Peyer's patch (tissue), 4 donors: ENCODE results near the gene SCP2. TPM values are rescaled to one million over a fixed set of nuclear protein-coding genes. Genes with fewer than 3 reads are reported as not detected.

ENCODE experiments used
- DNase-seq, 3 donors: peaks; one replicate each; pipeline ENCODE4 v3.0.0-alpha.2; 2017 to 2019
- H3K27ac ChIP-seq, 4 donors: fragments of 200-600 bp; sonication (generic); one replicate each; pipeline ENCODE4 v1.5.1; 2016 to 2019
- H3K27me3 ChIP-seq, 2 donors: fragments of 200-600 bp; sonication (generic); one replicate each; pipeline ENCODE4 v1.5.1; 2019
- H3K36me3 ChIP-seq, 3 donors: fragments of 200-600 bp; sonication (generic); one replicate each; pipeline ENCODE4 v1.5.1; 2016 to 2019
- H3K4me1 ChIP-seq, 4 donors: fragments of 200-600 bp; sonication (generic); one replicate each; pipeline ENCODE4 v1.5.1; 2016 to 2019
- H3K4me3 ChIP-seq, 4 donors: fragments of 200-600 bp; sonication (generic); 1 replicate in 3 of 4; 2 replicates in 1 of 4; pipeline ENCODE4 v1.5.1; 2016 to 2019; ENCODE audit warnings: mild to moderate bottlenecking in 1 of 4
- H3K9me3 ChIP-seq, 4 donors: fragments of 200-600 bp; sonication (generic); one replicate each; pipeline ENCODE4 v1.5.1; 2016 to 2019; ENCODE audit warnings: mild to moderate bottlenecking in 1 of 4
- POLR2A ChIP-seq, 2 donors: fragments of 450-650 bp; IDR thresholded peaks; one replicate each; pipeline ENCODE4 v1.5.1; 2017; ENCODE audit warnings: antibody characterized with exemption in 2 of 2, mild to moderate bottlenecking in 2 of 2, moderate library complexity in 2 of 2
- total RNA-seq, 4 donors: library from RNA; depleted of rRNA; stranded (reverse); fragments of >200 nt; gene quantifications; one replicate each; pipeline ENCODE4 v1.1.0, GENCODE V29; 2016
- TF ChIP-seq, protein P1 (sequence below), 6 experiments: fragments of 450-650 bp in 4 of 6; fragments of 200-600 bp in 2 of 6; sonication (generic) in 1 of 6; IDR thresholded peaks; one replicate each; pipeline ENCODE4 v1.5.1; 2017 to 2019; ENCODE audit warnings: antibody characterized with exemption in 6 of 6, mild to moderate bottlenecking in 3 of 6, moderate library complexity in 1 of 6

Gene SCP2
- total RNA-seq, 4 donors from 2014 or later, result 161 to 402 (median 219) TPM

GRCh38 chr1:52899445-52899894 is 27.6 kb upstream of the SCP2 start:
- no peak for DNase-seq
- no peaks in the 10 kb centered on the region for H3K36me3 ChIP-seq
- H3K4me3 ChIP-seq, result no peak overlapping the region
- H3K4me1 ChIP-seq, result no peaks in the 10 kb centered on the region
- no peaks in the 10 kb centered on the region for H3K27me3 ChIP-seq
- no peak overlapping the region for H3K27ac ChIP-seq
- TF ChIP-seq, protein P1, sequence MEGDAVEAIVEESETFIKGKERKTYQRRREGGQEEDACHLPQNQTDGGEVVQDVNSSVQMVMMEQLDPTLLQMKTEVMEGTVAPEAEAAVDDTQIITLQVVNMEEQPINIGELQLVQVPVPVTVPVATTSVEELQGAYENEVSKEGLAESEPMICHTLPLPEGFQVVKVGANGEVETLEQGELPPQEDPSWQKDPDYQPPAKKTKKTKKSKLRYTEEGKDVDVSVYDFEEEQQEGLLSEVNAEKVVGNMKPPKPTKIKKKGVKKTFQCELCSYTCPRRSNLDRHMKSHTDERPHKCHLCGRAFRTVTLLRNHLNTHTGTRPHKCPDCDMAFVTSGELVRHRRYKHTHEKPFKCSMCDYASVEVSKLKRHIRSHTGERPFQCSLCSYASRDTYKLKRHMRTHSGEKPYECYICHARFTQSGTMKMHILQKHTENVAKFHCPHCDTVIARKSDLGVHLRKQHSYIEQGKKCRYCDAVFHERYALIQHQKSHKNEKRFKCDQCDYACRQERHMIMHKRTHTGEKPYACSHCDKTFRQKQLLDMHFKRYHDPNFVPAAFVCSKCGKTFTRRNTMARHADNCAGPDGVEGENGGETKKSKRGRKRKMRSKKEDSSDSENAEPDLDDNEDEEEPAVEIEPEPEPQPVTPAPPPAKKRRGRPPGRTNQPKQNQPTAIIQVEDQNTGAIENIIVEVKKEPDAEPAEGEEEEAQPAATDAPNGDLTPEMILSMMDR (IDR thresholded peaks at IDR 0.05), result no peak
- no peak for TF ChIP-seq POLR2A (IDR thresholded peaks at IDR 0.05)
- no peaks in the 10 kb centered on the region for H3K9me3 ChIP-seq

GRCh38 chr1:52900402-52900801 is 26.7 kb upstream of the SCP2 start:
- no peaks in the 10 kb centered on the region for H3K27me3 ChIP-seq
- TF ChIP-seq POLR2A (IDR thresholded peaks at IDR 0.05), result no peak
- TF ChIP-seq, protein P1 (IDR thresholded peaks at IDR 0.05), result no peak
- no peak overlapping the region for H3K27ac ChIP-seq
- no peak for DNase-seq
- H3K4me1 ChIP-seq, result no peaks in the 10 kb centered on the region
- no peaks in the 10 kb centered on the region for H3K9me3 ChIP-seq
- no peaks in the 10 kb centered on the region for H3K36me3 ChIP-seq
- H3K4me3 ChIP-seq, result no peak overlapping the region

DNA sequence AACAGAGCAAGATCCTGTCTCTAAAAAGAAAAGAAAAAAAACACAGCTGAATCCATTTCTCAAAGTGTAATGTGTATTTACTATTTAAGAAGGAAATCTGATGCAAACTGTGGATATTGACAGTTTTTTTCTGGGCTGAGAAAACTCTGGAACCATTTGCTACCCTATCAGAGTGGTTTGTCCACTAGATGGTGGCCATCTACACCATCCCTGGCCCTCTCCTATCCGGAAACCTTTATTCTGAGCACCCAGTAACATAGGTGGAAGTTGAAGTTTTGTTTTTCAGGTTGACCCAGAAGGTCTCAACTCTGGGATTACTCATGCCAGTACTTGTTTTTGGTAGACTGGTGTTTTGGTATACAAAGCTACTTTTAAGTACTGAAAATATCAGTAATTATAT is 25.7 kb upstream of the SCP2 start:
- Histone ChIP-seq H3K4me3 (no peak overlapping the region), H3K27ac (no peak overlapping the region), H3K9me3 (no peaks in the 10 kb centered on the region), H3K4me1 (peaks cover 0 to 3% (median 0%) of the 10 kb centered on the region in 4 donors), H3K27me3 (no peaks in the 10 kb centered on the region), H3K36me3 (no peaks in the 10 kb centered on the region)
- TF ChIP-seq, protein P1 (IDR thresholded peaks at IDR 0.05), result no peak
- TF ChIP-seq POLR2A (IDR thresholded peaks at IDR 0.05), result no peak
- no peak for DNase-seq

DNA sequence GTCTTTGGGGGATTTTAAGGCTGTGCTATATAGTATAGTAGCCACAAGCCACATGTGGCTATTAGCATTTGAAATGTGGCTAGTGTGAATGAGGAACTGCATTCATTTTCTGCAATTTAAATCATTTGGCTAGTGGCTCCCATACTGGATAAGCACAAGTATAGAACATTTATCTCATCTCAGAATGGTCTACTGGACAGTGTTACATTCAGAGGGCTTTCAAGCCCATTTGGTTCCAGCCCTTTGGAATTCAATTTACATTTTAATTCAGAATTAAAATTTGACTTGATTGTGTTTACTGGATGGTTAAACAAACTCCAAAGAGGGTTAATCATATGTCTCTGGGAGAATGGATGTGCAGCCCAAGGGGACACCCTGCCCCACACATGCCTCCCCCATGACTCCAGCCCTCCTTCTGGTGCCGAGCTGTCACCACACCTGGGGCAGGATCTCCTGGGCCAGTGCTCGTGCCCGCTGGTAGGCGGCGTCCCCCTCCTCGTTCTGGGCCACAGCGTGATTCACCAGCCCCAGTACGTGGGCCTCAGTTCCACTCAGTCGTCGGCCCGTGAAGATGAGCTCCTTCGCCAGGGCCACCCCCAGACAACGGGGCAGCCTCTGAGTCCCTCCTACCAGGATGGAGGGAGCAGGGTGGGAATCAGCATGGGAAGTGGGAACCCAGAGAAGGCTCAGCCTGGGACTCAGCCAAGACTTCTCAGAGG is 22.7 kb upstream of the SCP2 start:
- H3K27me3 ChIP-seq, result no peaks in the 10 kb centered on the region
- H3K9me3 ChIP-seq, result no peaks in the 10 kb centered on the region
- peaks cover 0 to 4% (median 0%) of the 10 kb centered on the region in 4 donors for H3K4me1 ChIP-seq
- H3K4me3 ChIP-seq, result no peak overlapping the region
- H3K27ac ChIP-seq, result no peak overlapping the region
- TF ChIP-seq, protein P1 (IDR thresholded peaks at IDR 0.05), result no peak
- TF ChIP-seq POLR2A (IDR thresholded peaks at IDR 0.05), result no peak
- no peak for DNase-seq
- H3K36me3 ChIP-seq, result no peaks in the 10 kb centered on the region

DNA sequence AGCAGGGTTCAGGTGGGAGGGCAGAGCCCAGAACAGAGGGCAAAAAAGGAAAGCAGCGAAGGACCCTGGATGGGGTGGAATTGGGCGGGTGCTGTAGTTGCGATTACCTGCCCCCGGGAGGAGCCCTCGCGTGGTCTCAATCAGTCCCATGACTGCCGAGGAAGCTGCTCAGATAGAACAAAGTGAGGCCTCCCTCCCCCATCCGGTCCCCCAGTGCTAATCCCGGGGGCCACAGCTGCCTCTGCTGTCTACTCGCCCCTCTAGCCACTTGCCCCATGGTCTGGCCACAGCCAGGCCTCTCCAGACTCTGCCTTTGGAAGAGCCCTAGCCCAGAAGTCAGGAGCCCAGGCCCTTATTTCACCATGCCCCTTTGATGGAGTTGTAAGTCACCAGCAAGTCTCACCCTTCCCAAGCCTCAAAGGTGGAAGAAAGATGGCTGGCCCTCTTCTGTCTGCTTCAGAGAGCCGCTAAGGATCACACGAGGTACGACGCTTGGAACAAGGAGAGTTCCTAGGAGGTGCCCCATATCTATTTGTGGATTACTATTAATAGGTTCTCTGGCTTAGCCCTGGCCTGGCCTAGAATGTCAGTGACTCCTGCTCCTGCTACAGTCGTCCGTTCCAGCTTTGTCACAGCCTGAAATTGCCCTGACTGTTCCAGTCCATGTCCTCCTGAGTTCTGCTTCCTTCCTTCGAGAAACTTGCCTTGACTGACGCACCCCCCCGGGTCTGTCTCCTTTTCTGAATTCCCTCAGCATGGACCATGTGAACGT is 22.0 kb upstream of the SCP2 start:
- Histone ChIP-seq H3K27me3 (no peaks in the 10 kb centered on the region), H3K9me3 (no peaks in the 10 kb centered on the region), H3K4me1 (peaks cover 0 to 4% (median 0%) of the 10 kb centered on the region in 4 donors), H3K27ac (no peak overlapping the region), H3K36me3 (no peaks in the 10 kb centered on the region), H3K4me3 (no peak overlapping the region)
- TF ChIP-seq POLR2A (IDR thresholded peaks at IDR 0.05), result no peak
- TF ChIP-seq, protein P1 (IDR thresholded peaks at IDR 0.05), result peak in 4 of 6 experiments; percentile 11 to 35 (median 23)
- no peak for DNase-seq
